ENCODE measurements around the gene THADA.

Gene THADA

GRCh38 chr2:43493954-43494353 lies 101.9 kb downstream of the THADA start:
- no peak overlapping the region for H3K4me3 ChIP-seq (ENCODE audit: low read depth, low read length)
- TF ChIP-seq CTCF (IDR thresholded peaks at IDR 0.05; ENCODE audit: low read depth, low read length): no peak

- H3K4me3 ChIP-seq (ENCODE audit: low read depth, low read length): no peak overlapping the region
- TF ChIP-seq CTCF (IDR thresholded peaks at IDR 0.05; ENCODE audit: low read depth, low read length): no peak
These were observed 104.7 kb downstream of the THADA start for GRCh38 chr2:43491065-43491639.

GRCh38 chr2:43490252-43490786 lies 105.5 kb downstream of the THADA start:
- no peak for TF ChIP-seq CTCF (IDR thresholded peaks at IDR 0.05; ENCODE audit: low read depth, low read length)
- no peak overlapping the region for H3K4me3 ChIP-seq (ENCODE audit: low read depth, low read length)

- H3K4me3 ChIP-seq (ENCODE audit: low read depth, low read length): no peak overlapping the region
- TF ChIP-seq CTCF (IDR thresholded peaks at IDR 0.05; ENCODE audit: low read depth, low read length): no peak
These were observed 107.1 kb downstream of the THADA start for GRCh38 chr2:43488737-43489136.

GRCh38 chr2:43486603-43487002 lies 109.2 kb downstream of the THADA start:
- TF ChIP-seq CTCF (IDR thresholded peaks at IDR 0.05; ENCODE audit: low read depth, low read length): no peak

GRCh38 chr2:43484323-43484930 lies 111.4 kb downstream of the THADA start:
- no peak; the same call in 1 of the 2 replicates for TF ChIP-seq CTCF (IDR thresholded peaks at IDR 0.05; ENCODE audit: low read depth, low read length)
- H3K4me3 ChIP-seq (ENCODE audit: low read depth, low read length): no peak overlapping the region

More at GRCh38 chr2:43486603-43487002, 109.2 kb downstream of the THADA start:
- no peak overlapping the region for H3K4me3 ChIP-seq (ENCODE audit: low read depth, low read length)

GRCh38 chr2:43482961-43483360 lies 112.9 kb downstream of the THADA start:
- no peak for TF ChIP-seq CTCF (IDR thresholded peaks at IDR 0.05; ENCODE audit: low read depth, low read length)
- H3K4me3 ChIP-seq (ENCODE audit: low read depth, low read length): no peak overlapping the region
